Measurements from ENCODE around the gene AGBL1.

- no peak for TF ChIP-seq CTCF (IDR thresholded peaks at IDR 0.05)
- TF ChIP-seq EZH2 (IDR thresholded peaks at IDR 0.05), result no peak
- no peak for TF ChIP-seq EZH2phosphoT487 (IDR thresholded peaks at IDR 0.05)
Measured at GRCh38 chr15:86373147-86373546, 293.5 kb downstream of the AGBL1 start.

Measured in neural progenitor cell (in vitro differentiated cells).